IPS-18a (cell line): ENCODE data around the gene SPATA20.

Source experiments
- H3K27ac ChIP-seq: one replicate; pipeline ENCODE4 v1.5.1; 2013; ENCODE audit warnings: low read length
- H3K27me3 ChIP-seq: one replicate; pipeline ENCODE4 v1.6.1; 2013; ENCODE audit warnings: mild to moderate bottlenecking, low read length; ENCODE audit not compliant: control insufficient read depth, insufficient read depth
- H3K36me3 ChIP-seq: one replicate; pipeline ENCODE4 v1.6.1; 2013; ENCODE audit warnings: low read depth, low read length; ENCODE audit not compliant: control insufficient read depth
- H3K4me1 ChIP-seq: one replicate; pipeline ENCODE4 v1.6.1; 2013; ENCODE audit warnings: low read depth, low read length; ENCODE audit not compliant: control insufficient read depth
- H3K4me3 ChIP-seq: one replicate; pipeline ENCODE4 v1.5.1; 2013; ENCODE audit warnings: low read length
- H3K9ac ChIP-seq: one replicate; pipeline ENCODE4 v1.6.1; 2013; ENCODE audit warnings: mild to moderate bottlenecking, low read length, moderate library complexity
- H3K9me3 ChIP-seq: one replicate; pipeline ENCODE4 v1.6.1; 2013; ENCODE audit warnings: low read depth, low read length; ENCODE audit not compliant: control insufficient read depth

Gene SPATA20

DNA sequence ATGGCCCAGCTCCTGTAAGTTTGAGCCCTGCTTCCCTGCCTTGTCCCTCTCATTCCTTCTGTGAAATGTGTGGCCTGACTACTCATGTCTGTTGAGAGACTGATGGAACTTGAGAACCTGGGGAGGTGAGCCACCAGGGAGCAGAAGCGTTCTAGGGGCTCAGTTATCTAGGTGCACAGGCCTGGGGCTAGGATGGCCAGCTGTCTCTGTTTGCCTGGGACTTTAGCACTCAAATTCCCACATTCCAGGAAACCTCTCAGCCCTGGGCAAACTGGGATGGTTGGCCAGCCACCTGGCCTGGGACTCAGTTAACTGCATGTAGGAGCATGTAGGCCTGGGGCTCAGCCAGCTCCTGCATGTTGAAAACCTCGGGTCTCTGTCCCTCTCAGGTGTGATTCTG lies 23.8 kb upstream of the SPATA20 start:
- Histone ChIP-seq H3K27ac (no peak overlapping the region), H3K9ac (no peak overlapping the region), H3K9me3 (no peaks in the 10 kb centered on the region)

DNA sequence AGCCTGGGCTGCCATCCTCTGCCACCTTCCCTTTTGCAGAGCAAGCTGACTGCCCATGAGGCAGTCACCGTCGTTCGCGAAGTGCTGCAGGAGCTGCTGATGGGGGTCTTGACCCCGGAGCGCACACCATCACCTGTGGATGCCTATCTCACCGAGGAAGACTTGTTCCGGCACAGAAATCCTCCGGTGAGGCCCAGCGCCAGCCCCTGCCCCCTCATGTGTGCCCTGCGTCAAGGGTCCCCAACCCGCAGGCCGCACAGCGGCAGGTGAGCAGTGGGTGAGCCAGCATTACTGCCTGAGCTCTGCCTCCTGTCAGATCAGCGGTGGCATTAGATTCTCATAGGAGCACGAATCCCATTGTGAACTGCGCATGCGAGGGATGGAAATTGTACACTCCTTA lies 22.1 kb upstream of the SPATA20 start:
- H3K36me3 ChIP-seq: no peaks in the 10 kb centered on the region
- H3K27ac ChIP-seq: no peak overlapping the region
- no peak overlapping the region for H3K9ac ChIP-seq
- no peaks in the 10 kb centered on the region for H3K27me3 ChIP-seq
- H3K9me3 ChIP-seq: no peaks in the 10 kb centered on the region
- H3K4me1 ChIP-seq: no peaks in the 10 kb centered on the region
- no peak overlapping the region for H3K4me3 ChIP-seq

More for the DNA sequence above, 23.8 kb upstream of the SPATA20 start:
- Histone ChIP-seq H3K27me3 (no peaks in the 10 kb centered on the region), H3K36me3 (no peaks in the 10 kb centered on the region), H3K4me3 (no peak overlapping the region), H3K4me1 (no peaks in the 10 kb centered on the region)

DNA sequence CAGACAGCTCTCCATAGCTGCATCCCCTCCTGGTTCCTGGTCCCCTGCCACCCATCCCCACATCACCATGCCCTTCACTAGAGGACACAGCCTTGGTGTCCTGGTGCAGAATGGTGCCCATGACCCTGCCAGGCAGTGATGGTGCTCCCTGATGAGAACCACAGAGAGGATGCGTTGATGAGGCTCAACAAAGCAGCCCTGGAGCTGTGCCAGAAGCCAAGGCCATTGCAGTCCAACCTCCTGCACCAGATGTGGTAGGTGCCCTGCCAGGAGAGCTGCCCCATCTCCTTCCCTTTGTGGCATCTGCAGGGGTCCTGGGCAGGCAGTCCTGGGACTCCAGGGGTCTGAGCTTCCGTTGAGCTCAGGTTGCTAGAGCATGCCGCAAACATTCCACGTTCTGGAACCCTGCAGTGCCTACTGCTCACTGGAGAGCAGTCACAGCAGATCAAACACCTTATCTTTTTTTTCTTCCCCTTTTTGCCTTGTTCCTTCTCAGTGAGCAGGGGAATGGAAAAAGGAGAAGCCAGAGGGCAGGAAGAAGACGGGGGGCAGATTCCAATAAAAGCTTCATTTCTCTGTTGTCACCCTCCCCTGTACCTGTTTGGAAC lies 19.7 kb upstream of the SPATA20 start:
- Histone ChIP-seq H3K9ac (no peak overlapping the region), H3K4me3 (no peak overlapping the region), H3K9me3 (no peaks in the 10 kb centered on the region), H3K27ac (no peak overlapping the region), H3K4me1 (no peaks in the 10 kb centered on the region), H3K27me3 (peaks cover 10% of the 10 kb centered on the region), H3K36me3 (no peaks in the 10 kb centered on the region)

DNA sequence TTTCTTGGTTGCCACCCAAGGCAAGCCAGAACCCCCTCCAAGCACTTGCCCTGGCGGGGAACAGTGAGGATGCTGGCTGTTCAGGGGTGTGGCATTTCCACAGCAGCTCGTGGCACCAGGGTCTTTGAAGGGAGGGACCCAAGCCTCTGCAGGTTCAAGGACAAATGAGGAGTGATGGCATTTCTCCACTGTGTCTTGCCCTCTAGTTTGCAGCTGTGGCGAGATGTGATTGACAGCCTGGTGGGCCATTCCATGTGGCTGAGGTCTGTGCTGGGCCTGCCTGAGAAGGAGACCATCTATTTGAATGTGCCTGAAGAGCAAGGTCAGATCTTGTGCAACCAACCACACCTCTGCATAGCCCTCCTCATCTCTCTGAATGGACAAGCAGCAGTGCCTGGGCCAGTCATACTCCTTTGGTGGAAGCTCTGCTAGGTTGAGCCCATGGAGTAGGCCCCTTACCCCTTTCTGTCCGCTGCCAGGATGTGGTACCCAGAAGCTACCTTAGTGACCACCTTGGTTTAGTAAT lies 19.0 kb upstream of the SPATA20 start:
- Histone ChIP-seq H3K4me3 (no peak overlapping the region), H3K9ac (no peak overlapping the region), H3K27me3 (peaks cover 18% of the 10 kb centered on the region), H3K36me3 (no peaks in the 10 kb centered on the region), H3K4me1 (no peaks in the 10 kb centered on the region), H3K9me3 (no peaks in the 10 kb centered on the region), H3K27ac (no peak overlapping the region)

DNA sequence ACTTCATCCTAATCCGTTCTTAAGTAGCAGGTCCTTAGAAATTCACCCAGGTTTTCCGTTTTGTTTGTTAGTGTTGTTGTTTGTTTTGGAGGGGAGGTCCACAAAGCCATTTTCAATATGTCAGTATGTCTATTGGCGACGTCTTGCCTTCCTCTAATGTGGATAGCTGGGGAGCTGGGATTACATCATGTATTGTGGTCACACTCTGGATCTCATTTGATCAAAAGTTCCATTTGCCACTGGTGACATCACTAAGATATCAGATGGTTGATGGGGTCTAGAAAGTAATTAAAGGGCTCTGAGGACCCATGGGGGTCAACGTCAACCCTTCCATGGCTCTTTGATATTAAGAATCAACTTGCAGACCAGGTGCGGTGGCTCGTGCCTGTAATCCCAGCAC lies 17.1 kb upstream of the SPATA20 start:
- Histone ChIP-seq H3K9me3 (no peaks in the 10 kb centered on the region), H3K4me1 (peaks cover 2% of the 10 kb centered on the region), H3K4me3 (no peak overlapping the region), H3K36me3 (no peaks in the 10 kb centered on the region), H3K27ac (no peak overlapping the region), H3K27me3 (peaks cover 36% of the 10 kb centered on the region), H3K9ac (no peak overlapping the region)

DNA sequence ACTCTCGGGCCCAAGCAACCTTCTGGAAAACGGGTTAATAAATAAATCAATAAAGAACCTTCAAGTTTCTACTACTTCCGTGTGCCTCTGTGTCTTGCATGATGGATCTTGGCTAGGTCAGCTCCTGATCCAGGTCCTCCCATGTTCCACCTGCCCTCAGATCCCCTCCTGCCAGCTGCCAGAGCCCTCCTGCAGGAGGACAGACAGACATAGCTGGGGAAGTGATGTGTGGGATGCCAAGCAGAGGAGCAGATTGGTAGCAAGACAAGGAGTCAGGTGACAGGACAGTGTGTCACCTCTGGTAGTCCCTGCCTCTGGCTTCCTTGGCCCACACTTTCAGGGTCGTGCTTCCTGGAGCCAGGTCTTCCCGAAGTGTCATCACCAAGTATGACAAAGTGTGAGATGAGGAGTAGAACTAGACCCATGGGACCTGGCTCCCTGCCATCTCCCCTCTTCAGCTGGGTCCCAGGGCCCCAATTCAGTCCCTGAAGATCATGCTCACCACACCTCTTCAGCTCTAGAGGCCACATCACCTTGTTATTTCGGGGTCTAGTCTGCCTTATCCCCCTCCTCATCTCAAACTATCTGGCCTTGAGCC lies 15.4 kb upstream of the SPATA20 start:
- H3K27me3 ChIP-seq: peaks cover 36% of the 10 kb centered on the region
- H3K9me3 ChIP-seq: no peaks in the 10 kb centered on the region
- peaks cover 2% of the 10 kb centered on the region for H3K4me1 ChIP-seq
- no peak overlapping the region for H3K9ac ChIP-seq
- H3K27ac ChIP-seq: no peak overlapping the region
- no peak overlapping the region for H3K4me3 ChIP-seq
- H3K36me3 ChIP-seq: no peaks in the 10 kb centered on the region

DNA sequence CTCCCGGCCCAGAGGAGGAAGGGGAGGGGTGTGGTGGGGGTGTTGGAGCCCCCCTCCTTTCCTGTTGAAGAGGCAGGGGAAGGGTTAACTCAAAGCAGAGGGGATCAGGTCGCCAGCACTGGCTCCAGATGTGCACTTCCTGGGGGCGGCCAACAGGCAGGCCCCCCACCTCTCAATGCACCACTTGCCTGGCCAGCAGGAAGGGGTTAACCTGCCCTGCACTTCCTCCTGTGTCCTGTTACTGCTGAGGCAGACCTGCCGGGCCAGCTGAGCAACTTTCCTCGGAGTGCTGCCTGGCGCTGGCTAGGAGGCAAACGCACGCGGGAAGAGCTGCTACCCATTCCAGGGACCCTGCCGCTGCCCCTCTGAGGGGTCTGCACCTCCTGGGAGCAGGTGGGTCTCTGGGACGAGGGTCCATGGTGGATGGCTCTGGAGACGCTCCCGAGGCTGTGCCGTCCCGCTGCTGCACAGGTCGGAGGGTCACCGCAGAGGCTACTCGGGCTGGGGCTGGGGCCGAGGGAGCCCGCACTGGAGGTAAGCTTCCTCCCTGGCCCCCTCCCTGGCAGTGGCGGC lies 14.4 kb upstream of the SPATA20 start, which contains the start of gene EPN3:
TSS of gene EPN3 (plus strand) at position 284 of the 573 bp plus-strand sequence. CDS start 3,822 bp downstream, outside the sequence.
- no peak within 1 kb of the TSS for H3K9ac ChIP-seq
- peaks cover 36% of the 10 kb centered on the region for H3K27me3 ChIP-seq
- H3K9me3 ChIP-seq: no peaks in the 10 kb centered on the region
- H3K36me3 ChIP-seq: no peaks in the 10 kb centered on the region
- peaks cover 2% of the 10 kb centered on the region for H3K4me1 ChIP-seq
- no peak within 1 kb of the TSS for H3K27ac ChIP-seq
- H3K4me3 ChIP-seq: peak within 1 kb of the TSS; percentile 58

DNA sequence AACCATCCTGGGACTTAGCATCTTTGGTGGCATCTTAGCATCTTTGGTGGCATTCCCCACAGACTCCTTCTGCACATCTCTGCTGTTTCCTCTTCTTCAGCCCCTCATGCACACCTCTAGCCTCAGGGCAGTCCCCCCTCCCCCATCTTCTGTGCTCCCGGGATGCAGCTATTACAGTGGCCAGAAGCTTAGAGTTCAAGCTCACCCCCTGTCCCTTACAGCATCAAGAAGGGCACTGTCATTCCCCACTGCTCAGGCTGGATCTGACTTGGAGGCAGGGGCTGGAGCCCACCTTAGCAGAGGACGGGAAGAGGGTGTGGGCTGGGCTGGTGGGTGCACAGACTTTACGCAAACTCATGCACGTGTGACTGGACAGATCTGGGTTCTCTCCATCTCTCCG lies 13.8 kb upstream of the SPATA20 start:
- Histone ChIP-seq H3K27me3 (peaks cover 36% of the 10 kb centered on the region), H3K9ac (no peak overlapping the region), H3K9me3 (no peaks in the 10 kb centered on the region), H3K27ac (no peak overlapping the region), H3K36me3 (no peaks in the 10 kb centered on the region), H3K4me1 (peaks cover 2% of the 10 kb centered on the region), H3K4me3 (peak overlapping the region; percentile 58)

DNA sequence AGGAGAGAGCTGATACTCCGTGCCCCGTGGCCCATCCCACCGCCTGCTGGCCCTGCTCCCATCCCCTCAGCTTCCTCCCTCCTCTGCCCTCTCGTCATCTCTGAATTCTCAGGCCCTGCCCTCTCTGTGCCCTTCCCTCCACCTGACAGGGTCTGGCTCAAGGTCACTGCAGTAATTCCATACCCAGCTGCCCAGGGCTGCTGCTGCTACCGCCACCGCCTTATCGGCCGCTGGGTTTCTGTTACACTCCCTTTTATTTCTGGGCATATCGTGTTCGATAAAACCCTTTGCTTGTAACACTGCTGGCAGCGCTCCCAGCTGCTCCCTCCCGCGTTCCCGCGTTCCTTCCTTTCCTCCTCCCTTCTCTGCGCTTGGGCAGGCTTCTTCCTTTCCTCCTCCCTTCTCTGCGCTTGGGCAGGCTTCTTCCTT lies 13.2 kb upstream of the SPATA20 start:
- Histone ChIP-seq H3K36me3 (no peaks in the 10 kb centered on the region), H3K9ac (no peak overlapping the region), H3K4me3 (peak overlapping the region; percentile 58), H3K4me1 (peaks cover 2% of the 10 kb centered on the region), H3K9me3 (no peaks in the 10 kb centered on the region), H3K27ac (no peak overlapping the region), H3K27me3 (peaks cover 36% of the 10 kb centered on the region)

DNA sequence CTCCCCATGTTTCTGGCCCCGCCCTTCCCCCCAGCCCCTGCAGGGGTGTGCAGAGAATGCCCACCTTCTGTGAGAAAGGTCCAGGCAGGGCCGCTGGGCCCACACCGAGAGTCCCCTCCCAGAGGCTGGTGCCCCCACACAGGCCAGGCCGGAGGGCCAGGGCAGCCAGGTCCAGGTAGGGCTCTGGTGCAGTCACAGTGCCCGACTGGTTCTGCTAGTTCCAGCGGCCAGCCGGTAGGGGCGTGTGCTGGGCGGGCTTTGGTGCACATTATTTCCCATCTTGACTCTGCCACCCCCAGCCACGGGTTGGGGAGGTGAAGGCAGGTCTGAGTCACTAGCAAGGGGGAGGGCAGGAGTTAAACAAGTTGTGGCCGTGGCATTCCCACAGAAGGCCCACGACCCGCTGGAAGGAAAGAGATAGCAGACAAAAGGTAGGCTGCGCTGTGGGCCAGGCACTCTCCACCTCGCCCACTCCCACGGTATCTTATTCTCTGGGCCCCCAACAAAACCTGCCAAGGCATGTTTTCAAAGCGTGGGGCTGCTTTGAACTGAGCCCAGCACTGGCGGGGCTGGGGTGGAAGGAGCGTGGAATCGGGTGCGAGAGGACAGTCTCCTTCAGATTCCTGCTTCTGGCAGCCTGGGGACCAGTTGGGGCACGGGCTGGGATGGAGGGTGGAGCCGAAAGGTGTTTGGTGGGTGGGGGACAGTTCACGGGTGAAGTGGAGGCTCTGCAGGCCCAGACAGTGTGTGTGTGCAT lies 12.6 kb upstream of the SPATA20 start:
- H3K4me1 ChIP-seq: peaks cover 2% of the 10 kb centered on the region
- no peak overlapping the region for H3K9ac ChIP-seq
- H3K27ac ChIP-seq: no peak overlapping the region
- peaks cover 36% of the 10 kb centered on the region for H3K27me3 ChIP-seq
- peak overlapping the region; percentile 58 for H3K4me3 ChIP-seq
- no peaks in the 10 kb centered on the region for H3K36me3 ChIP-seq
- no peaks in the 10 kb centered on the region for H3K9me3 ChIP-seq

DNA sequence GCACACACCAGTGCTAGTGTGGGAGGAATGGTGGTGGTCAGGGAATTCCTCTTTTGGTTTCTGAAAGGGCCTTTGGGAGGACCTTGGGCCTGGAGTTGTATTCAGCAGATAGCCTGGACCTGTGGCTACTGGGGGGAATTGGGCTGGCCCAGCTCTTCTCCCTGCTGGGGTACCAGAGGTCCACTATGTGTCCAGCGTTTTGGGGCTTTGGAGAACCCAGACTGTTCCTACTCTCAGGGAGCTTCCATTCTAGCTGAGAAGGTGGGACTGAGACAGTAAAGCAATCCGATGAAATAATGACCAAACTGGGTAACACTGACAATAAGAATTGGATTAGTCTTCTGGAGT lies 12.0 kb upstream of the SPATA20 start:
- H3K9ac ChIP-seq: no peak overlapping the region
- H3K36me3 ChIP-seq: no peaks in the 10 kb centered on the region
- H3K4me3 ChIP-seq: no peak overlapping the region
- peaks cover 2% of the 10 kb centered on the region for H3K4me1 ChIP-seq
- H3K9me3 ChIP-seq: no peaks in the 10 kb centered on the region
- H3K27ac ChIP-seq: no peak overlapping the region
- H3K27me3 ChIP-seq: peaks cover 36% of the 10 kb centered on the region
